ENCODE data around the gene BARX2. TPM values are rescaled to one million over a fixed set of nuclear protein-coding genes. Genes with fewer than 3 reads are reported as not detected.

Gene BARX2
- total and polyA plus RNA-seq, 7 donors = 1.8 to 6.0 TPM; not detected in 5

- WGBS, 3 donors = 67 to 76% (median 73%) methylated on average over 7 of the region's 7 CpGs
- Histone ChIP-seq H3K4me3 (no peak overlapping the region), H3K27me3 (ENCODE audit: insufficient read depth in 3 of 3, low read length in 2 of 3) (peaks cover 0 to 2% (median 0%) of the 10 kb centered on the region in 3 donors), H3K27ac (no peak overlapping the region), H3K36me3 (ENCODE audit: insufficient read depth in 1 of 2, low read depth in 1 of 2) (no peaks in the 10 kb centered on the region), H3K9me3 (no peaks in the 10 kb centered on the region), H3K4me1 (no peaks in the 10 kb centered on the region)
- intact Hi-C loops (cut with DNase I) = no loop called here
- no peak for ATAC-seq
- no peak for TF ChIP-seq CTCF (IDR thresholded peaks at IDR 0.05)
- DNase-seq = no peak
Observed at GRCh38 chr11:129435499-129436245, 60.0 kb downstream of the BARX2 start.

- no peaks in the 10 kb centered on the region for H3K36me3 ChIP-seq (ENCODE audit: insufficient read depth in 1 of 2, low read depth in 1 of 2)
- DNase-seq (no peak), ATAC-seq (no peak)
- H3K4me3 ChIP-seq = no peak overlapping the region
- intact Hi-C loops (cut with DNase I) = no loop called here
- H3K27me3 ChIP-seq (ENCODE audit: insufficient read depth in 3 of 3, low read length in 2 of 3) = peaks cover 0 to 2% (median 0%) of the 10 kb centered on the region in 3 donors
- no peaks in the 10 kb centered on the region for H3K4me1 ChIP-seq
- TF ChIP-seq CTCF (IDR thresholded peaks at IDR 0.05) = no peak
- WGBS, 3 donors = 86 to 87% (median 86%) methylated on average over 18 of the region's 18 CpGs
- H3K27ac ChIP-seq = no peak overlapping the region
- H3K9me3 ChIP-seq = no peaks in the 10 kb centered on the region
Observed at GRCh38 chr11:129436573-129436972, 60.9 kb downstream of the BARX2 start.

- TF ChIP-seq CTCF (IDR thresholded peaks at IDR 0.05) = no peak
- Histone ChIP-seq H3K4me1 (no peaks in the 10 kb centered on the region), H3K27me3 (ENCODE audit: insufficient read depth in 3 of 3, low read length in 2 of 3) (peaks cover 0 to 2% (median 0%) of the 10 kb centered on the region in 3 donors), H3K9me3 (no peaks in the 10 kb centered on the region), H3K27ac (no peak overlapping the region), H3K36me3 (ENCODE audit: insufficient read depth in 1 of 2, low read depth in 1 of 2) (no peaks in the 10 kb centered on the region), H3K4me3 (no peak overlapping the region)
- intact Hi-C loops (cut with DNase I) = no loop called here
- 33 to 44% (median 34%) methylated on average over 8 of the region's 8 CpGs for WGBS, 3 donors
- DNase-seq (no peak), ATAC-seq (peak in 1 of 4 donors; percentile 44)
Observed at GRCh38 chr11:129440028-129440713, 64.5 kb downstream of the BARX2 start.

- ATAC-seq (no peak), DNase-seq (no peak)
- Histone ChIP-seq H3K27me3 (ENCODE audit: insufficient read depth in 3 of 3, low read length in 2 of 3) (peaks cover 0 to 4% (median 0%) of the 10 kb centered on the region in 3 donors), H3K27ac (no peak overlapping the region), H3K9me3 (no peaks in the 10 kb centered on the region), H3K4me1 (no peaks in the 10 kb centered on the region), H3K4me3 (no peak overlapping the region), H3K36me3 (ENCODE audit: insufficient read depth in 1 of 2, low read depth in 1 of 2) (no peaks in the 10 kb centered on the region)
- TF ChIP-seq CTCF (IDR thresholded peaks at IDR 0.05) = no peak
- 70 to 74% (median 71%) methylated on average over 7 of the region's 7 CpGs for WGBS, 3 donors
- intact Hi-C loops (cut with DNase I) = no loop called here
Observed at GRCh38 chr11:129442171-129442570, 66.5 kb downstream of the BARX2 start.

Measured in psoas muscle (tissue), 8 donors.